GM19468 (cell line): ENCODE results near the gene EXOSC7.

Experiments
- ATAC-seq: cut with Tn5 transposase; IDR thresholded peaks from one replicate; pipeline ENCODE4 v1.9.1; 2021; ENCODE audit warnings: mild to moderate bottlenecking, moderate library complexity, moderate number of reproducible peaks; ENCODE audit not compliant: unreplicated experiment; ENCODE audit errors: extremely low read depth

Gene EXOSC7

DNA sequence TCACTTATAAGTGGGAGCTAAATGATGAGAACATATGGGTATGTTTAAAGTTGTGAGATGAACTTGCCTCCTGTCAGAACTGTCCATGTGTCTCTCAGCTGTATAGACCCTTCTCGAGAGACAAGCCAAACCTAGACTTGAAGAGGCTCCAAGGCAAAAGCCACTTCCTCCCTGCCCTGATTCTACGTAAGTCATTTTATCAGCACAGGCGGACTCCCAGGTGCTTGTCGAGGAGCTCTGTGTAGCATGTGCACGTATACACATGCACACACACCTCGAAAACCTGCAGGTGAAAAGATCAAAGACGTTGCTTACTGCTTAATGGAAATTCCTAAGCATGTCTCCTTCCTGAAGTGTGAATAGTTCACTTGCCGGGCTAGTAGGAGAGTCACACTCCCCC, 44.5 kb downstream of the EXOSC7 start:
- ATAC-seq = no peak

DNA sequence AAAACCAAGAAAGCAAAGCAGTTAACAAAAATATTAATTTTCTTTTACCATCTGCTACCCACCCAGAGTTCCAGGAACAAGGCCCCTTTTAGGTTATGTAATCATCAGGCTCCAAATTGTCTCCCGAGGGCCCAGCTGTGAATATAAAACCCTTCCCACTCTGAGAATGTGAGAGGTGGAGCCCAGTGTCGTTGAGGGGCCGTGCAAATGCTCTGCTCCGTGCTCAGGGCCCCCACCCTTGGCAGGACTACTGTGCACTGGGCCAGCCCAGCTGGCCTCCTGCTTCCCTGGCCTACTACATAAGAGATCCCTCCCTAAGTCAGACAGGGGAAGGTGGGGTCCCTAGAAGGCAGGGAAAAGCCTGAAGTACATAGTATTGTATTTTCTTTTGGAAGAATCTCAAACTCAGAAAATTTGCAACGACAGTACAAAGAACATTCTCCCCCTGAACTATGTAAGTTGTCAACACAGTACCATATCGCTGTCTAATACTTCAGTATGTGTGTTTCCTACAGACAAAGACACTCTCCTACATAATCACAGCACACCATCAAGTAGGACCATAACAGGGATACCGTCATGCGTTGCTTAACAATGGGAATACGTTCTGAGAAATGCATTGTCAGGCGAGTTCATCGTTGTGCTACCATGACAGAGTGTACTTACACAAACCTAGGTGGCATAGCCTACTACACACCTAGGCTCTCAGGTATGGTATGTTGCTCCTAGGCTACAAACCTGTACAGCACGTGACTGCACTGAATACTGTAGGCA, 45.7 kb downstream of the EXOSC7 start:
- ATAC-seq = no peak

DNA sequence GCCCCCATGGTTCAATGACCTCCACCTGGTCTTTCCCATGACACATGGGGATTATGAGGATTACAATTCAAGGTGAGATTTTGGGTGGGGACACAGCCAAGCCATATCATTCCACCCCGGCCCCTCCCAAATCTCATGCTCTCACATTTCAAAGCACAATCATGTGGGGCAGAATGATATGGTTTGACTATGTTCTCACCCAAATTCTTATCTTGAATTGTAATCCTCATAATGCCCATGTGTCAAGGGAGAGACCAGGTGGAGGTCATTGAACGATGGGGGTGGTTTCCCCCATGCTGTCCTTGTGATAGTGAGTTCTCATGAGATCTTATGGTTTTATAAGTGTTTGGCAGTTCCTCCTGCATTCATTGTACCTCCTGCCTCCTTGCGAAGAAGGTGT, 47.6 kb downstream of the EXOSC7 start:
- ATAC-seq = no peak

DNA sequence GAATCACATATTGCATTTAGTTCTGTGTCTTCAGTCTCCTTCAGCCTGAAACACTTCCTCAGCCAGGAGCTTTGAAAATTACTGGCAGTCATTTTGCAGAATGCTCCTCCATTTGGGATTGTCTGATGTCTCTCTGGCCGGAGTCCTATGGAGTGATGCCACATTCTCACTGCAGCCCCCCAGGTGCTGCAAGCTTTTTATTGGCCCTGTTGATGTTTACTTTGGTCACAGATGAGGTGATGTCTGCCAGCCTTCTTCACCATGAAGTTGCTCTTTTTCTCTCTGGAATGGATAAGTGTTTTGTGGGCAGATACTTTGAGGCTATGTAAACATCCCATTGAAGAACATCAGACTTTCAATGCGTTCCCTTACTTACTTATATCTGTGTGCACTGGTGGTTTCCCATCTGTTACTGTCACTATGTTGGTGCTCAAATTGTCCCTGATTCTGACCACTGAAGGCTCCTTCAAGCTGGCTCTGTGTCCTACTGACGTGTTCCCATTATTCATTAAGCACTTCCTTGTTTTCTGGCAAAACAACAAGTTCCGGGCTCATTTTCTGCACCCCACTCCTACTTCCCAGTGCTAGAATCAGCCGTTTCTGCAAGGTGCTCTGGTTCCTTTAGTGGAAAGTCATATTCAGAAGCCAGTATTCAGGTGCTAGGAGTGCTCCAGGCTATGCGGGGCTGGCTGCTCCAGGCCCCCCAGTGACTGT, 48.7 kb downstream of the EXOSC7 start:
- ATAC-seq = no peak

DNA sequence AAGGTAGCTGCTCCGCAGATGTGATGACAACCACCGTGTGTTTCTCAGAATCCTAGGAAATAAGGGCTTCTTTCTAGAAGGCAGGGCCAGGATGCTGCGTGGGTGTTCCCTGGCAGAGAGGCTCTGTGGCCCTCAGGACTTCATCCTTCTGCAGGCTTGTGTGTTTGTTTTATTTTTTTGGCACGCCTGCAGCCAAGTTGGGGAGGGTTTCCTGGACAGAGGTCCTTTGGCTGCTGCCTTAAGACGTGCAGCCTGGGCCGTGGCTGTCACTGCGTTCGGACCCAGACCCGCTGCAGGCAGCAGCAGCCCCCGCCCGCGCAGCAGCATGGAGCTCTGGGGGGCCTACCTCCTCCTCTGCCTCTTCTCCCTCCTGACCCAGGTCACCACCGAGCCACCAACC, 50.0 kb downstream of the EXOSC7 start, which contains the start of gene CLEC3B:
TSS of gene CLEC3B (plus strand) at position 266 of the 400 bp plus-strand sequence. CDS start at position 326, 60 bp downstream.
- ATAC-seq = no peak

DNA sequence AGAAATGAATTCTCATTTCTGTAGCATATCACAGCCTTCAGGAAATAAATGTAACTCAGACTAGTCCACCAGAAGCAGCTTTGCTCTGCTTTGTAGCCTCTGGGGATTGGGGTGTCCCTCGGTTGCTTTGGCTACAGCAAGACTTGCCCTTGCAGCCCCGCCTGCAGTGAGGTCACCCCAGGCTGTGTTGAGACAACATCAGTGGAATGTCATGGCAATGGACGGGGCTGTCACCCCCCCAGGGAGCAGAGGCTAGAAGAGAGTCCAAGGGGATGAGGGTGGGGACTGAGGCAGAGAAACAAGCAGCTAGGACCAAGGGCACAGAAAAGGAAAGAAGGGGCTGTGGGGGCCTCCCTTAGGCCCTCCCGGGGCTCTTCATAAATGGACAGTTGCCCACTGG, 50.9 kb downstream of the EXOSC7 start:
- no peak for ATAC-seq

DNA sequence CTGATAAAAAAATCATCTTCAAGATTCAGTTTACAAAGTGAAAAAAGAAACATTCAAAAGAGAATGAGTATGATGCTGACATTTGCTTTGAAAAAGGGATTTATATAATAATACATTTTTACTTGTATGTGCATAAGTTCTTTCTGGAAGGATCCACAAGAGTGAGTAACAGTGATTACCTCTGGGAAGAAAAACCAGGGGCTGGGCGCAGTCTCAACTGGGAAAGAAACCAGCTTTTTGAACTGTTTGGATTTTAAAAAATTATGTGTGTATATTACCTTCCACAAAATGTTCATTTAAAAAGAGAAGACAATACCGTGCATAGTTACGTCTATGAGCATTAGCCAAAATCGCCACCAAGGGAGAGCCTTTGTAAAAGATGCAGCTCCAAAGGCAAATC, 51.4 kb downstream of the EXOSC7 start:
- ATAC-seq = no peak

DNA sequence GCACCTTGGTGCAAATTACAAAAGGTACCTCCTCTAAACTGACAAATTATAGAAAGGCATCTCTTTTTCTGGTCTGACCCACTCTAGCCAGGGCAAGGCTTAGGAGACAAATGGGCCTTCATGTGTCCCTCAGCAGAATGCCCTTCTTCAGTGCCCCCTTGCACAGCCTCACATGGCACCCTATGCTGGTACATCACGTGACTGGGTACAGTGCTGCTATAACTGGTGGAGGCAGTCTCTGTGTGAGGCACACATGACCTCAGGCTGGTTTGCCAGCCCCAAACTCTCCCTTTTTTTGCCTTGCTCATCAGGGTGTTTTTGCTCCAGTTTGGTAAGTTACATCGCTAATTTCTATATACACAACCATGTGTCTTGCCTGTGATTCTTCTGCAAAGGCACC, 53.2 kb downstream of the EXOSC7 start:
- no peak for ATAC-seq

DNA sequence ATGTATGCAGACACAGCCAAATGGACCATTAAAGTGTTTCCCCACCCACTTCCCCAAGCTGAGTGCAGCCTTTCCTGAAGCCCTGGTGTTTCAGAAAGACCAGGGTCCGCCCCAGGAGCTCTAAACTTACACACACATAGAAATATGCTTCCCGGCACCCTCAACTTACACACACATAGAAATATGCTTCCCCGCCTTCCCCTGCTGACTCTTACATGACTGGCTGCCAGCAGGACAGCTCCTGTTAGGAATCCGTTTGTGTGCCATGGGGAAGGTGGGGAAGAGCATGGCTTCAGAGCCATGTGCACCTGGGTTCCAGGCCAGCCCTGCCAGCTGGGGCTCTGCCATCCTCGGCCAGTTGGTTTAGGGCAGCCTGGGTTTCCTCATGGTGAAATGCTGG, 53.6 kb downstream of the EXOSC7 start:
- no peak for ATAC-seq

DNA sequence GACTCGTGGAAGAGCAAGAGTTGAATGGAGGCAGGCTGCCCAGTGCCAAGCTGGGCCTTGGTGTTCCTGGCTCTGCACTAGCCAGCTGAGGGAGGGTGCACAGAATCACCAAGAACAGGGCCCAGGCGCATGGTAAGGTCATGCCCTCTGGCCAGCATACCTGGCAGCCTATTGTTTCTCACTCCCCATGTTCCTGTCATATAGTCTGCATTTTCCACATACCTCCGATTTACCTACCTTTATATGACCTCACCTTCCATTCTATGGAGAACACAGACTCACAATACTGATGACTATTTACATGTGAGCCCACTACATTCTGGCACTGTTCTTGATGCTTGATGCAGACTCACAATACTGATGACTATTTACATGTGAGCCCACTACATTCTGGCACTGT, 55.5 kb downstream of the EXOSC7 start:
- ATAC-seq = no peak

DNA sequence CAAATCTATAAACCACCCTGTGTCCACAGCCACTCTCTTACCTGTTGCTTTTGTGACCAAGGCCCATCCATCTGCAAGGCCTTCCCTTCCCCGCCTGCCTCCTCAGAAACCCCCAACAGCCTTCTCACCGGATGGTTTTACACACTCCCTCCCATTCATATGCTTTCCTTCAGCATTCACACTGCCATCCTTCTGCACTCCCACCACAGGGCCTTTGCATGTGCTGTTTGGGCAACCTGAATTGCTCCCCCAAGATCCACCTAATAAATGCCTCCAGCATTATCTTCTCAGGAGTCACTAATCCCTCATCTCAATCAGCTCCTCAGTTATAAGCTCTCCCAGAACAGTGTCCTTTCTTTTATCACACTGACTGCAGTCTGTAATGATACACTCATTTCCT, 56.1 kb downstream of the EXOSC7 start:
- ATAC-seq = no peak

DNA sequence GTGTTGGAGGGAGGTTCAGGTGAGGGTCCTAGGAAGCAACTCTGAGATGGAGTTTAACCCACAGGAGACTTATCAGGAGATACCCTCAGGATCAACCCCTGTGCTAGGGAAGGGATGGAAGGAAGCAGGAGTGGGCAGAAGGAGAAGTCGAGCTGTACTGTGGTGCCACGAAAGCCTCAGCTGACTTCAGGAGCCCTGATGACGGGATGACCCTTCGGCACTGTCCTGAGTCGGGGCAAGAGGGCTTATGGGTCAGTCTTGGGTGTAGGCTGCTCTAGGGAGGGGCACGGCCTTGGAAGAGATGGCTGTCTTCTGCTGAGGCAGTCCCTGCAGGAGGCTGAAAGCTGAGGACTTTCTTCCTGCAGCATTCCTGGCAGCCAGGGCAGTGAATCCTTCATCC, 57.7 kb downstream of the EXOSC7 start:
- no peak for ATAC-seq

DNA sequence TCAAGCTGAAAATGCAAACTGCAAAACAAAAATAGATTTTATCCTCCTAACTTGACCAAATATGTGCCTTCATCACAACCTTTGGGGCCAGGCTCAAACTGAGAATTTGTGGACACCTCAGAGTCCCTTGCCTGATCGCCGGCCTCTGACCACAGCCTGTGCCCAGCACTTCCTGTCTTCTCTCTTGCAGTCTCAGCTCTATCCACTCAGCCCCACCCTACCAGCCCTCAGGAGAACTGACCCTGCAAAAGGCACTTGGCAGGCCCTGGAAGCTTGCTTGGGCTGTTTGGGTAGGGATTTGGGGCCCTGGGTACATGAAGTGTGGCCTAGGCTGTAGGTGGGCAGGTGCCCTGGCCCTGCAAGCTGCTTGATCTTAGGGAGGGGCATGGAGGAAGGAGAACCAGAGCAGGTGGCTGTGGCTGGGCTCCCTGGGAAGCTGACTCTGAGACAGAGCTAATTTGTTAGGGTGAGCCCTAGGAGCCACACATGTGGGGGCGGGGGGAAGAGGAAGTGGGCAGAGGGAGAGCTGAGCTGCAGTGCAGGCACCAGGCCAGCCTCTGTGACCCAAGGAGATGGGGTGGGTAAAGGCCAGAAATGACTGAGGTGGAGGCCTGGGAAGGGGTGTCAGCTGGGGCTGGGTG, 58.7 kb downstream of the EXOSC7 start:
- ATAC-seq = no peak

DNA sequence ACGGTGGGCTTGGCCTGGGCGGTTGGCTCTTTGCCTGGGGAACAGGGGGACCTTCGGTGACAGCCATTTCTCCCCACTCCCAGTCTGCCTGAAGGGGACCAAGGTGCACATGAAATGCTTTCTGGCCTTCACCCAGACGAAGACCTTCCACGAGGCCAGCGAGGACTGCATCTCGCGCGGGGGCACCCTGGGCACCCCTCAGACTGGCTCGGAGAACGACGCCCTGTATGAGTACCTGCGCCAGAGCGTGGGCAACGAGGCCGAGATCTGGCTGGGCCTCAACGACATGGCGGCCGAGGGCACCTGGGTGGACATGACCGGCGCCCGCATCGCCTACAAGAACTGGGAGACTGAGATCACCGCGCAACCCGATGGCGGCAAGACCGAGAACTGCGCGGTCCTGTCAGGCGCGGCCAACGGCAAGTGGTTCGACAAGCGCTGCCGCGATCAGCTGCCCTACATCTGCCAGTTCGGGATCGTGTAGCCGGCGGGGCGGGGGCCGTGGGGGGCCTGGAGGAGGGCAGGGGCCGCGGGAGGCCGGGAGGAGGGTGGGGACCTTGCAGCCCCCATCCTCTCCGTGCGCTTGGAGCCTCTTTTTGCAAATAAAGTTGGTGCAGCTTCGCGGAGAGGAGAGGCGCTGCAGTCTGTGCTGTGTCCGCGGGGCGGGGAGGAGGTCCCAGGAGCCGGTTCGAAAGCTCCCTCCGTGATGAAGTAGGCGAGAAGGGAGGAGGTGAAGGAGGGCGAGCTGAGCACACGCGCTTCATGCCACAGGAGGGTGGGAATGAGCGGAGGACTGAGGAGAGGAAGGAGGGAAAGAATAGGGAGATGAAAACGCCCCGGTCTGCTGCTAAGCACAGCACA, 59.6 kb downstream of the EXOSC7 start:
- ATAC-seq = no peak

DNA sequence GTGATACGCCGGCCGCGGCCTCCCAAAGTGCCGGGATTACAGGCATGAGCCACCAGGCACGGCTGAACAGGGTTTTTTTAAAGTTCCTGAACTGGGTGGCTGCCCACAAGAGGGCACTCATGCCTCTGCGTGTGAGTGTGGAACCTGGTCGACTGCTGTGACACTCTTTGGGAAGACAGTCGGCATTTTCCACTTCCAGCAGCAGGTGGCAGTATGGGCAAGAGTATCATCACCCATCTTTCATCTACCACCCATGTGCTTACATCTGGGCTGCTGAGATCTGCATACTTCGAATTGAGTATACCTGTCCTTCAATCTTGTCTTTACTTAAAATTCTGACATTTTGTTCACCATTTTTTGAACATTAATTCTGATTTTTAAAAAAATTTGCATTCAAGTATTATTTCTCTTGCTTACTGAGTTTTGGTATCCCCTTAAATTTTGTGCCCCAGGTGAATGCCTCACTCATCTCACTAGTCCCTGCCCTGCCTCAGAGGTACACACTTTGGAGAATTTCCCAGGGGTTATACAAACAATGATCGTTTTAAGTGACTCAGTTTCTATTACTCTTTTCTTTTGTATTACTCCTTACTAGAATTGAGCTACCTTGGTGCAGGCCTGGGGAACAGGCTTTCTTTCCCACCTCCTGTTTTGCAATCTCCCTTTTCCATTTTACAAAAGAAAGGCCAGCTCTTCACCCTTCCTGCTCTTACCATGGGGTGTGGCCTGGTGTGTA, 61.8 kb downstream of the EXOSC7 start:
- ATAC-seq = peak; percentile 35

DNA sequence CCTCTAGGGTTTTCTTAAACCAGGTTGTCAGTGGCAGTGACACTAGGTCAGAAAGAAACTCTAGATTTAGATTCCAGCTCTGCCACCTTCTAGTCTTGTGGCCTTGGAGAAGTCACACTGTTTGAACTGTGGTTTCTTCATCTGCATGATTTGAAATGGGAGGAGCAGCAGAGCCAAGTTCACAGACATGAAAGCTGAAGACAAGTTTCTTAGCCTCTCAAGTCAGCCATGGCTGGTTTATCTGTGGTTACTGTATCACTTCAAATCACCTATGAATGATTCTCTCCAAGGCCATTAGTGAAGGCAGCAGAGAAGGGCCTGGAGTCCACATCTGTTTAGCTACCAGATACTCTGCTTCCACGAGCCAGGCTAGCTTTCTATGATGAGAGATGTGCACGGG, 65.6 kb downstream of the EXOSC7 start:
- no peak for ATAC-seq

DNA sequence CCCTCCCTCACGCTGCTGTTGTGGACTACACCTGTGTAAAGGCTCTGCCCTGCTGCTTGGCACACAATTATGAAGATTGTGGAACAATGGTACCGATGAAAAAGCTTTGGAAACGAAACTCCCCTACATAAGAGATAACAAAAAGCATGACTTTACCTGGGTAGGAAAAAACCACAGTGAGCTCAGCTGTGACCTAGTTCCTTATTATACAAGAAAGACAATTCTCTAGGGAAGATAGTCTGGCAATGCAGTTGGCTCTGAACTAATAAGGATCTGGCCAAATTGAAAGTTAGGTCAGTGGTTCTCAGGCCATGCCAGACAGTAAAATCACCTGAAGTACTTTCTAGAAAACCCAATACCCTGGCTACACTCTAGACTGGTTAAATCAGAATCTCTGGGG, 66.1 kb downstream of the EXOSC7 start:
- ATAC-seq = no peak

DNA sequence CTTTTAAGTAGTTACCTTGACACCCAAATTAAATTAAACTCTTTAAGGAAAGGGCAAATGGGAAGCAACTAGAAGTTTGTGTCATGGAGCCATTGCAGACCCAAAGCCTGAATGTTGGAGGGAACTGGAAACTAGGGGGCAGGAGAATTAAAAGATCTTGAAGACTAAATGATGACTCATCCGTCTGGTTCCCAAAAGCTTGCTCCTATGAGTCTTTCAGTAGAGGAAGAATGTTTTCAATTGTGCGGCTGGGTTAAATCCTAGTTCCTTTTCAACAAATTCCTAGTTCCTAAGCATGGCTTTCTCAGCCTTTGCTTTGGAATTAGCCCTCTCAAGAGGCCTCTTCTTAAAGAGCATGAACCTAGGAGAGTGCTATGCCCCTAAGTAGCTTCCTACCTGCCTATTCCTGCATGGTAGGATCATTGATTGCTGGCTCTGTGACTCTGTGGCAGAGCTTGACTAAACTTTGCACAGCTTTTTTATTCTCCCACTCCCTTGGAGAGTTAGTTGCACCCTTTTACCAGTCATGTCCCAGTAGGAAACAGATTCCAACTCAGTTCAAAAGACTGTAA, 67.8 kb downstream of the EXOSC7 start:
- ATAC-seq = no peak

DNA sequence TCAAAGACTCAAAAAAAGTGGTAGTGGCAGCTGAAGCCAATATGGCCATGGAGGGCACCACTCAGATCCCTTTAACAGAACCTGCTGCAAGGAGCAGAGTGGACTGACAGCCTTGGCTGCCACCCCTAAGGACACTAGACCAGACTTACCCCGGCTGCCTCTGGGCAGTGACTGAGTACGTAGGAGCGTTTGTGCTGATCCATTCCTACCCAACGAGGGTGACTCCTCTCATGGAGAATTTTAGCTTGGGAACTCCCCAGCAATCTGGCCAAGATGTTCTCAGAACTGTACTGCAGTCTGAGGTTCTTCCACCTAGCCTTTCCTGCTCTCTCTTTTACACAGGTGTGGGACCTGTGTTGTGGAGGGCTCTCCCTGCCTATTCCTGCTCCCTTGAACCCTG, 72.2 kb downstream of the EXOSC7 start:
- ATAC-seq = no peak
